Type B pancreatic cell (in vitro differentiated cells): ENCODE data around the gene ACTL8. TPM values are rescaled to one million over a fixed set of nuclear protein-coding genes. Genes with fewer than 3 reads are reported as not detected.

Experiments
- DNase-seq: peaks from one replicate; pipeline ENCODE4 v3.0.0; 2021; ENCODE audit warnings: mixed read lengths; ENCODE audit not compliant: unreplicated experiment; ENCODE audit errors: extremely low spot score
- H3K27ac Mint-ChIP-seq: 2 replicates; pipeline ENCODE4 v1.8.0; 2021; ENCODE audit warnings: mild to moderate bottlenecking, mixed read lengths
- H3K27me3 Mint-ChIP-seq: 2 replicates; pipeline ENCODE4 v1.8.0; 2021; ENCODE audit warnings: mixed read lengths
- H3K36me3 Mint-ChIP-seq: 2 replicates; pipeline ENCODE4 v1.8.0; 2021; ENCODE audit warnings: mixed read lengths
- H3K4me1 Mint-ChIP-seq: one replicate; pipeline ENCODE4 v1.8.0; 2021; ENCODE audit warnings: mixed read lengths; ENCODE audit not compliant: unreplicated experiment
- H3K4me3 Mint-ChIP-seq: 2 replicates; pipeline ENCODE4 v1.8.0; 2021; ENCODE audit warnings: mild to moderate bottlenecking, mixed read lengths
- H3K9me3 Mint-ChIP-seq: 2 replicates; pipeline ENCODE4 v1.8.0; 2021; ENCODE audit warnings: mixed read lengths
- CTCF ChIP-seq: fragments of 200-600 bp; sonication (generic); conservative IDR thresholded peaks from 2 replicates; pipeline ENCODE4 v1.5.0; 2021; ENCODE audit warnings: antibody characterized with exemption, mild to moderate bottlenecking
- long read RNA-seq: library from polyadenylated mRNA; unstranded; transcript quantifications from one replicate; pipeline ENCODE4 v2.0.0, GENCODE V29; 2020
- total RNA-seq: library from RNA; stranded (reverse); gene quantifications from 2 replicates; pipeline ENCODE4 v1.2.1, GENCODE V29; 2021; ENCODE audit warnings: low replicate concordance

ACTL8 gene, protein sequence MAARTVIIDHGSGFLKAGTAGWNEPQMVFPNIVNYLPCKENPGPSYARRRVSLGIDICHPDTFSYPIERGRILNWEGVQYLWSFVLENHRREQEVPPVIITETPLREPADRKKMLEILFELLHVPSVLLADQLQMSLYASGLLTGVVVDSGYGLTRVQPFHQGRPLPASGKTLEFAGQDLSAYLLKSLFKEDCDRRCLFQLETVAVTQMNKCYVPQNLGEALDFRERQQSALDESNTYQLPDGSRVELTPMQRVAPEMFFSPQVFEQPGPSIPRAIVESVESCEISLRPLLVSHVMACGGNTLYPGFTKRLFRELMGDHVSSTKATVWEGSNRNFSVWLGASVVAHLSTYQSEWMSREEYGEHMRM
- total RNA-seq = 0.22 TPM in 1 of 2 replicates, not detected in the other
- long read RNA-seq = 0 reads

GRCh38 chr1:17755120-17755519 is at the start of gene ACTL8:
ACTL8 (plus strand) TSS chr1:17755333; CDS start chr1:17823009, 67,676 bp downstream.
- Mint-ChIP-seq H3K9me3 (peaks cover 23% of the 10 kb centered on the region), H3K4me1 (no peaks in the 10 kb centered on the region), H3K27me3 (peaks cover 14% of the 10 kb centered on the region), H3K36me3 (no peaks in the 10 kb centered on the region), H3K27ac (no peak within 1 kb of the TSS), H3K4me3 (no peak within 1 kb of the TSS)
- DNase-seq = no peak
- TF ChIP-seq CTCF = peak; percentile 58

- no peak for DNase-seq
- H3K4me1 Mint-ChIP-seq = no peaks in the 10 kb centered on the region
- no peak overlapping the region for H3K27ac Mint-ChIP-seq
- no peak for TF ChIP-seq CTCF
- peaks cover 26% of the 10 kb centered on the region for H3K27me3 Mint-ChIP-seq
- no peaks in the 10 kb centered on the region for H3K9me3 Mint-ChIP-seq
- H3K4me3 Mint-ChIP-seq = no peak overlapping the region
- H3K36me3 Mint-ChIP-seq = no peaks in the 10 kb centered on the region
These were observed 48.7 kb upstream of the ACTL8 start for GRCh38 chr1:17706445-17706844.

GRCh38 chr1:17709981-17710380 is 45.2 kb upstream of the ACTL8 start:
- H3K36me3 Mint-ChIP-seq = no peaks in the 10 kb centered on the region
- no peaks in the 10 kb centered on the region for H3K9me3 Mint-ChIP-seq
- no peak for TF ChIP-seq CTCF
- H3K27me3 Mint-ChIP-seq = peaks cover 17% of the 10 kb centered on the region
- DNase-seq = no peak
- H3K4me3 Mint-ChIP-seq = no peak overlapping the region
- peaks cover 5% of the 10 kb centered on the region for H3K4me1 Mint-ChIP-seq
- H3K27ac Mint-ChIP-seq = no peak overlapping the region

GRCh38 chr1:17710889-17711576 is 44.1 kb upstream of the ACTL8 start:
- H3K36me3 Mint-ChIP-seq = no peaks in the 10 kb centered on the region
- no peak overlapping the region for H3K27ac Mint-ChIP-seq
- H3K27me3 Mint-ChIP-seq = peaks cover 17% of the 10 kb centered on the region
- H3K4me3 Mint-ChIP-seq = no peak overlapping the region
- H3K9me3 Mint-ChIP-seq = no peaks in the 10 kb centered on the region
- peaks cover 5% of the 10 kb centered on the region for H3K4me1 Mint-ChIP-seq
- TF ChIP-seq CTCF = no peak
- DNase-seq = no peak

DNA sequence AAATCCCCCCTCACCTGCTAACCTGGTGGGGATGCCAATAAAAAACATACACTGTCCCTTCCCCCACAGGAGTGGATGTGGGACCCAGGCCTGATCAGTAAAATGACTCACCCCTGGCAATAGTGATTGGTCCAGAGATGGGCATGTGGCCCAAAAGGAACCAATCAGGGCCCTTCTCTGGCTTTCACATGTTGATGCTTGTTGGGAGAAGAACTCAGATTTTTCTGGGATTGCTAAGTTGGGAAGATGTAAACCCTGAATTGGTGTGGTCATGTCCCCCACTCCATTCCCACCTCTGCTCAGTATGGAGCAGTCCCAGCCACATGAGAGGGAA is 43.6 kb upstream of the ACTL8 start:
- H3K4me3 Mint-ChIP-seq = no peak overlapping the region

More for the DNA sequence above, 43.6 kb upstream of the ACTL8 start:
- TF ChIP-seq CTCF = no peak
- Mint-ChIP-seq H3K4me1 (peaks cover 5% of the 10 kb centered on the region), H3K27ac (no peak overlapping the region), H3K36me3 (no peaks in the 10 kb centered on the region), H3K27me3 (peaks cover 12% of the 10 kb centered on the region), H3K9me3 (no peaks in the 10 kb centered on the region)
- no peak for DNase-seq
